ENCODE results near the gene UBXN7.
"Not testable (repeated sequence)": the region's sequence is repeated elsewhere in the genome, so short reads cannot be mapped to it uniquely, and the experiment has no call there.

Gene UBXN7

GRCh38 chr3:196351541-196351940, 80.7 kb downstream of the UBXN7 start:
- no peak for DNase-seq

- DNase-seq, result no peak
Observed at GRCh38 chr3:196350067-196350466, 82.2 kb downstream of the UBXN7 start.

GRCh38 chr3:196348698-196349097, 83.5 kb downstream of the UBXN7 start:
- no peak for DNase-seq

GRCh38 chr3:196344663-196345062, 87.6 kb downstream of the UBXN7 start:
- DNase-seq, result no peak

GRCh38 chr3:196343917-196344316, 88.3 kb downstream of the UBXN7 start:
- DNase-seq, result not testable (repeated sequence)

GRCh38 chr3:196341137-196341536, 91.1 kb downstream of the UBXN7 start:
- no peak for DNase-seq

- DNase-seq, result no peak
Observed at GRCh38 chr3:196340466-196340865, 91.8 kb downstream of the UBXN7 start.

- DNase-seq, result no peak
Observed at GRCh38 chr3:196339493-196340254, 92.6 kb downstream of the UBXN7 start.

GRCh38 chr3:196339044-196339443, 93.2 kb downstream of the UBXN7 start:
- DNase-seq, result no peak

GRCh38 chr3:196336319-196337145, 95.7 kb downstream of the UBXN7 start:
- DNase-seq, result no peak

GRCh38 chr3:196335503-196335948, 96.7 kb downstream of the UBXN7 start:
- no peak for DNase-seq

- DNase-seq, result no peak
Observed at GRCh38 chr3:196334982-196335381, 97.2 kb downstream of the UBXN7 start.

- no peak for DNase-seq
Observed at GRCh38 chr3:196332168-196332567, 100.1 kb downstream of the UBXN7 start.

- no peak for DNase-seq
Observed at GRCh38 chr3:196327405-196327804, 104.8 kb downstream of the UBXN7 start.

- DNase-seq, result no peak
Observed at GRCh38 chr3:196326936-196327335, 105.3 kb downstream of the UBXN7 start.

GRCh38 chr3:196323691-196324090, 108.5 kb downstream of the UBXN7 start:
- no peak for DNase-seq

GRCh38 chr3:196323016-196323415, 109.2 kb downstream of the UBXN7 start:
- DNase-seq, result no peak

- DNase-seq, result no peak
Observed at GRCh38 chr3:196321162-196321561, 111.1 kb downstream of the UBXN7 start.

- DNase-seq, result no peak
Observed at GRCh38 chr3:196320137-196320536, 112.1 kb downstream of the UBXN7 start.

GRCh38 chr3:196317687-196318467, 114.3 kb downstream of the UBXN7 start, which contains the start of gene DYNLT2B:
Gene DYNLT2B (minus strand): TSS chr3:196318240. CDS start chr3:196318152, 88 bp downstream.
- DNase-seq, result peak; percentile 83 to 84

GRCh38 chr3:196316799-196317686, 115.2 kb downstream of the UBXN7 start:
- DNase-seq, result not testable (repeated sequence)

GRCh38 chr3:196315821-196316220, 116.4 kb downstream of the UBXN7 start:
- no peak for DNase-seq

Measured in stimulated activated CD4-positive, alpha-beta T cell treated with anti-CD3 and anti-CD28 coated beads, Interleukin-4, amount 100 ng/mL, for 4 hours (primary cell).